Peyer's patch (tissue), 4 donors: Measurements from ENCODE around the gene KLC1.

Experiments used
- POLR2A ChIP-seq, 2 donors: fragments of 450-650 bp; IDR thresholded peaks; one replicate each; pipeline ENCODE4 v1.5.1; 2017; ENCODE audit warnings: antibody characterized with exemption in 2 of 2, mild to moderate bottlenecking in 2 of 2, moderate library complexity in 2 of 2
- TF ChIP-seq, protein P1 (sequence below), 6 experiments: fragments of 450-650 bp in 4 of 6; fragments of 200-600 bp in 2 of 6; sonication (generic) in 1 of 6; IDR thresholded peaks; one replicate each; pipeline ENCODE4 v1.5.1; 2017 to 2019; ENCODE audit warnings: antibody characterized with exemption in 6 of 6, mild to moderate bottlenecking in 3 of 6, moderate library complexity in 1 of 6

DNA sequence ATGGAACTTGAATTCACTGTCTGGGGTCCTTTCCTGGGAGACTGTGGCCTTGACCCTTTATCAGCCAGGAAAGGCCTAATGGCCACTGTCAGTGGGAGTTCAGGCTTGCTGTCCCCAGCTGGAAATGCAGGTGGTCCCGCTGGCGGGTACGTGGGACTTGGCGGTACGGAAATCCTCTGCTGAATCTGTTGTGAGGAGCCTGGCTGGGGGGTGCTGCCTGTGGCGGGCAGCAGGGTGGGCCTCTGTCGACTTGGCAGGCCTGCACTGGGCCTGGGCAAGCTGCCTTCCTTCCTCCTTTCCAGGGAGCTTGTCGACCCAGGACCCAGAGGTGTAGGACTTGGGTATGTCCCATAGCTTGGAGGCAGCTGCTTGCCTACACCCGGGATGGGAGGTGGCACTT is 112.9 kb downstream of the KLC1 start:
- TF ChIP-seq, protein P1, sequence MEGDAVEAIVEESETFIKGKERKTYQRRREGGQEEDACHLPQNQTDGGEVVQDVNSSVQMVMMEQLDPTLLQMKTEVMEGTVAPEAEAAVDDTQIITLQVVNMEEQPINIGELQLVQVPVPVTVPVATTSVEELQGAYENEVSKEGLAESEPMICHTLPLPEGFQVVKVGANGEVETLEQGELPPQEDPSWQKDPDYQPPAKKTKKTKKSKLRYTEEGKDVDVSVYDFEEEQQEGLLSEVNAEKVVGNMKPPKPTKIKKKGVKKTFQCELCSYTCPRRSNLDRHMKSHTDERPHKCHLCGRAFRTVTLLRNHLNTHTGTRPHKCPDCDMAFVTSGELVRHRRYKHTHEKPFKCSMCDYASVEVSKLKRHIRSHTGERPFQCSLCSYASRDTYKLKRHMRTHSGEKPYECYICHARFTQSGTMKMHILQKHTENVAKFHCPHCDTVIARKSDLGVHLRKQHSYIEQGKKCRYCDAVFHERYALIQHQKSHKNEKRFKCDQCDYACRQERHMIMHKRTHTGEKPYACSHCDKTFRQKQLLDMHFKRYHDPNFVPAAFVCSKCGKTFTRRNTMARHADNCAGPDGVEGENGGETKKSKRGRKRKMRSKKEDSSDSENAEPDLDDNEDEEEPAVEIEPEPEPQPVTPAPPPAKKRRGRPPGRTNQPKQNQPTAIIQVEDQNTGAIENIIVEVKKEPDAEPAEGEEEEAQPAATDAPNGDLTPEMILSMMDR (IDR thresholded peaks at IDR 0.05): no peak
- no peak for TF ChIP-seq POLR2A (IDR thresholded peaks at IDR 0.05)
